ENCODE data around the gene ATG13. TPM values are rescaled to one million over a fixed set of nuclear protein-coding genes. Genes with fewer than 3 reads are reported as not detected.

Gene ATG13
- polyA plus RNA-seq, 1 donor (not counting 4 experiments of a cell fraction or from before 2014, with no cell fraction given): 33.3 TPM

- DNase-seq (ENCODE audit: low read depth, low spot score) (no peak), FAIRE-seq (no peak)
- H3K79me2 ChIP-seq (ENCODE audit: control insufficient read depth, insufficient read depth, low read length): no peaks in the 10 kb centered on the region
- no peak overlapping the region for H3K4me3 ChIP-seq (ENCODE audit: control insufficient read depth in 2 of 3, extremely low read depth in 1 of 3, insufficient read depth in 2 of 3, low read depth in 1 of 3, low read length in 3 of 3)
- H4K20me1 ChIP-seq (ENCODE audit: control insufficient read depth, extremely low read depth, insufficient read depth, low read length): no peaks in the 10 kb centered on the region
- H3K36me3 ChIP-seq (ENCODE audit: control insufficient read depth in 2 of 2, extremely low read depth in 1 of 2, insufficient read depth in 2 of 2, low read length in 2 of 2): peaks cover 4 to 6% of the 10 kb centered on the region in 2 experiments
- H2AFZ ChIP-seq (ENCODE audit: control insufficient read depth, low read length): no peak overlapping the region
- no peaks in the 10 kb centered on the region for H3K9me1 ChIP-seq (ENCODE audit: control insufficient read depth, extremely low read depth, insufficient read depth, low read length)
- no peaks in the 10 kb centered on the region for H3K27me3 ChIP-seq (ENCODE audit: control insufficient read depth, extremely low read depth, insufficient read depth, low read length)
- no peak overlapping the region for H3K9ac ChIP-seq (ENCODE audit: control insufficient read depth, extremely low read depth, insufficient read depth, low read length)
- dilution Hi-C loops (cut with MboI; ENCODE audit: extremely low pct_ligation_motif_present, low sequenced_read_pairs): no loop called here
- no peaks in the 10 kb centered on the region for H3K4me1 ChIP-seq (ENCODE audit: control insufficient read depth, extremely low read depth, insufficient read depth, low read length)
- no peaks in the 10 kb centered on the region for H3K9me3 ChIP-seq (ENCODE audit: control insufficient read depth, low read depth, low read length)
- no peak for TF ChIP-seq CTCF (optimal IDR thresholded peaks at IDR 0.05 in 1 of 3, IDR thresholded peaks at IDR 0.05 in 1 of 3, conservative IDR thresholded peaks at IDR 0.05 in 1 of 3; ENCODE audit: extremely low read depth in 1 of 3, insufficient read depth in 2 of 3, low read length in 3 of 3)
- TF ChIP-seq EZH2 (IDR thresholded peaks at IDR 0.05; ENCODE audit: low read length): no peak
- no peak overlapping the region for H3K4me2 ChIP-seq (ENCODE audit: control insufficient read depth, extremely low read depth, insufficient read depth, low read depth, low read length)
- H3K27ac ChIP-seq (ENCODE audit: control insufficient read depth, insufficient read depth, low read length): no peak overlapping the region
These were observed 24.3 kb downstream of the ATG13 start for GRCh38 chr11:46641639-46642038.

GRCh38 chr11:46642627-46643335 lies 25.4 kb downstream of the ATG13 start:
- Histone ChIP-seq H3K9me3 (ENCODE audit: control insufficient read depth, low read depth, low read length) (no peaks in the 10 kb centered on the region), H3K9ac (ENCODE audit: control insufficient read depth, extremely low read depth, insufficient read depth, low read length) (no peak overlapping the region), H3K4me3 (ENCODE audit: control insufficient read depth in 2 of 3, extremely low read depth in 1 of 3, insufficient read depth in 2 of 3, low read depth in 1 of 3, low read length in 3 of 3) (no peak overlapping the region), H2AFZ (ENCODE audit: control insufficient read depth, low read length) (no peak overlapping the region), H3K79me2 (ENCODE audit: control insufficient read depth, insufficient read depth, low read length) (no peaks in the 10 kb centered on the region), H3K4me2 (ENCODE audit: control insufficient read depth, extremely low read depth, insufficient read depth, low read depth, low read length) (no peak overlapping the region), H3K4me1 (ENCODE audit: control insufficient read depth, extremely low read depth, insufficient read depth, low read length) (no peaks in the 10 kb centered on the region), H3K9me1 (ENCODE audit: control insufficient read depth, extremely low read depth, insufficient read depth, low read length) (no peaks in the 10 kb centered on the region), H3K27me3 (ENCODE audit: control insufficient read depth, extremely low read depth, insufficient read depth, low read length) (no peaks in the 10 kb centered on the region), H4K20me1 (ENCODE audit: control insufficient read depth, extremely low read depth, insufficient read depth, low read length) (no peaks in the 10 kb centered on the region), H3K27ac (ENCODE audit: control insufficient read depth, insufficient read depth, low read length) (no peak overlapping the region), H3K36me3 (ENCODE audit: control insufficient read depth in 2 of 2, extremely low read depth in 1 of 2, insufficient read depth in 2 of 2, low read length in 2 of 2) (peaks cover 4 to 6% of the 10 kb centered on the region in 2 experiments)
- no peak for DNase-seq (ENCODE audit: low read depth, low spot score)
- FAIRE-seq: no peak
- dilution Hi-C loops (cut with MboI; ENCODE audit: extremely low pct_ligation_motif_present, low sequenced_read_pairs): no loop called here
- no peak for TF ChIP-seq EZH2 (IDR thresholded peaks at IDR 0.05; ENCODE audit: low read length)
- no peak for TF ChIP-seq CTCF (optimal IDR thresholded peaks at IDR 0.05 in 1 of 3, IDR thresholded peaks at IDR 0.05 in 1 of 3, conservative IDR thresholded peaks at IDR 0.05 in 1 of 3; ENCODE audit: extremely low read depth in 1 of 3, insufficient read depth in 2 of 3, low read length in 3 of 3)

All from keratinocyte (primary cell).